ENCODE measurements around the gene RTF1.
"Not testable (repeated sequence)": the region's sequence is repeated elsewhere in the genome, so short reads cannot be mapped to it uniquely, and the experiment has no call there.

RTF1 gene

DNA sequence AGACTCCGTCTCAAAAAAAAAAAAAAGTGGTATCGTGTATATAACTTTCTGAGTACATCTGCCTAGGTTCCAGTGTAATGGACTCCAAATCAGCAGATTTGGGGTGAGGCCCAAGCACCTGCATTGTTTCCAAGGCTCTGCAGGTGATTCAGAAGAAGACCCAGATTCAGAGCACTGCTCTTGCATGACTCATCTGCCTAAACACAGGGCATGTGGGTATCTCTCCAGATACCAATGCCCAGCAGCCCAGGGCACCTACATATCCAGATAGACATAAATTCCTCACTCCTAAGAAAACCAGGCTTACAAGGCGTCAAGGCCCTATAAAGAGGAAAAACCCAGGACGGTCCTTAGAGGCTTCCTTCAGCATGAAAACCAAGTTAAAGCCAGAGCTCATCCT is 38.9 kb upstream of the RTF1 start (continued):
- TF ChIP-seq ZNF776 (tag by site-specific recombination; IDR thresholded peaks at IDR 0.05; ENCODE audit: borderline replicate concordance) = no peak
- no peak for TF ChIP-seq HOXC10 (CRISPR knock-in tag; IDR thresholded peaks at IDR 0.05)
- TF ChIP-seq, protein P1, sequence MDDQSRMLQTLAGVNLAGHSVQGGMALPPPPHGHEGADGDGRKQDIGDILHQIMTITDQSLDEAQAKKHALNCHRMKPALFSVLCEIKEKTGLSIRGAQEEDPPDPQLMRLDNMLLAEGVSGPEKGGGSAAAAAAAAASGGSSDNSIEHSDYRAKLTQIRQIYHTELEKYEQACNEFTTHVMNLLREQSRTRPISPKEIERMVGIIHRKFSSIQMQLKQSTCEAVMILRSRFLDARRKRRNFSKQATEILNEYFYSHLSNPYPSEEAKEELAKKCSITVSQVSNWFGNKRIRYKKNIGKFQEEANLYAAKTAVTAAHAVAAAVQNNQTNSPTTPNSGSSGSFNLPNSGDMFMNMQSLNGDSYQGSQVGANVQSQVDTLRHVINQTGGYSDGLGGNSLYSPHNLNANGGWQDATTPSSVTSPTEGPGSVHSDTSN (CRISPR knock-in tag; IDR thresholded peaks at IDR 0.05) = no peak
- TF ChIP-seq ZNF510 (tag by site-specific recombination; IDR thresholded peaks at IDR 0.05; ENCODE audit: insufficient replicate concordance) = no peak
- no peak for TF ChIP-seq SP2 (tag by site-specific recombination; IDR thresholded peaks at IDR 0.05)

DNA sequence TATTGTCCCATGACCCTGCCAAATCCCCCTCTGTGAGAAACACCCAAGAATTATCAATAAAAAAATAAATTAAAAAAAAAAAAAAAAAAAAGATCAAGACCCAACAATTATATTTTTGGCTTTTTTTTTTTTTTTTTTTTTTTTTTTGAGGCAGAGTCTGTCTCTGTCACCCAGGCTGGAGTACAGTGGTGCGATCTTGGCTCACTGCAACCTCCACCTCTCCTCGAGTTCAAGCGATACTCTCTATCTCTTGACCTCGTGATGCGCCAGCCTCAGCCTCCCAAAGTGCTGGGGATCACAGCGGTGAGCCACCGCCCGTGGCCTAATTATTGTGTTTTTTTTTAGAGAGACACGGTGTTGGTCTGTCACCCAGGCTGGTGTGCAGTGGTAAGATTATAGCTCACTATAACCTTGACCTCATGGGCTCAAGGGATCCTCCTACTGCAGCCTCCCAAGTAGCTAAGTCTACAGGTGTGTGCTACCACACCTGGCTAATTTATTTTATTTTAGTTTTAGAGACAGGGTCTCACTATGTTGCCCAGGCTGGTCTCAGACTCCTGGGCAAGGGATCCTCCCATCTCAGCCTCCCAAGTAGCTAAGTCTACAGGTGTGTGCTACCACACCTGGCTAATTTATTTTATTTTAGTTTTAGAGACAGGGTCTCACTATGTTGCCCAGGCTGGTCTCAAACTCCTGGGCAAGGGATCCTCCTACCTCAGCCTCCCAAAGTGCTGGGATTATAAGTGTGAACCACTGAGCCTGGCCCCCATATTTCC is 32.7 kb upstream of the RTF1 start:
- POLR2A ChIA-PET; H3K9me3 ChIP-seq (ENCODE audit: control insufficient read depth, insufficient read depth, low read depth, low read length); H3K4me1 ChIP-seq (ENCODE audit: control insufficient read depth, insufficient read depth, low read length); H3K27ac ChIP-seq (ENCODE audit: extremely low read depth, low read depth, low read length); H3K4me3 ChIP-seq (ENCODE audit: low read depth, low read length): not testable (repeated sequence)
- H3K36me3 ChIP-seq (ENCODE audit: control insufficient read depth in 2 of 2, insufficient read depth in 1 of 2, low read length in 2 of 2) = peaks cover 4 to 31% of the 10 kb centered on the region in 2 experiments; a peak in 2 of 3 replicates
- TF ChIP-seq ZNF121 (tag by site-specific recombination; IDR thresholded peaks at IDR 0.05) = 0 out of 2 replicates have a peak, but pooled peaks have one; percentile 30
- CTCF ChIA-PET = interaction anchor here (0.6 kb wide), 1 partner anchor 17 kb away, joined by 4 read pairs; no protein-coding TSS in a partner anchor

DNA sequence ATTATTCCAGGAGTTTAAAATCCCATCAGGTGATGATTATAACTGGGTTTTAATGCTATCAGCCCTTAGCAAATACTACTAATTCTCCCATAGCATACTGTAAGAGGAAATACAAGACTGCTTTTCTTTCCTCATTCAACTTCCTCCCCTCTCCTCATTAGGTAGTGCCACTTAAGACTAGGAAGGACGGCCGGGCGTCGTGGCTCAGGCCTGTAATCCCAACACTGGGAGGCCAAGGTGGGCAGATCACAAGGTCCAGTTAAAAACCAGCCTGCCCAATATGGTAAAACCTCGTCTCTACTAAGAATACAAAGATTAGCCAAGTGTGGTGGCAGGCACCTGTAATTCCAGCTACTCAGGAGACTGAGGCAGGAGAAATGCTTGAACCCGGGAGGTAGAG is 29.2 kb upstream of the RTF1 start:
- peaks cover 5 to 8% of the 10 kb centered on the region in 2 experiments; a peak in 2 of 3 replicates for H3K36me3 ChIP-seq (ENCODE audit: control insufficient read depth in 2 of 2, insufficient read depth in 1 of 2, low read length in 2 of 2)
- ChIA-PET POLR2A (no interaction called here), CTCF (interaction anchor here (0.7 kb wide), 1 partner anchor 94 kb away, joined by 3 read pairs; no protein-coding TSS in a partner anchor)
- no peaks in the 10 kb centered on the region for H3K9me3 ChIP-seq (ENCODE audit: control insufficient read depth, insufficient read depth, low read depth, low read length)
- TF ChIP-seq ZNF585B (tag by site-specific recombination; IDR thresholded peaks at IDR 0.05) = no peak
- TF ChIP-seq TCF7L2 (IDR thresholded peaks at IDR 0.05; ENCODE audit: borderline replicate concordance, low read depth, low read length) = no peak
- TF ChIP-seq ZNF626 (tag by site-specific recombination; IDR thresholded peaks at IDR 0.05) = no peak
- TF ChIP-seq REPIN1 (tag by site-specific recombination; IDR thresholded peaks at IDR 0.05; ENCODE audit: low read depth) = no peak
- TF ChIP-seq, protein P2, sequence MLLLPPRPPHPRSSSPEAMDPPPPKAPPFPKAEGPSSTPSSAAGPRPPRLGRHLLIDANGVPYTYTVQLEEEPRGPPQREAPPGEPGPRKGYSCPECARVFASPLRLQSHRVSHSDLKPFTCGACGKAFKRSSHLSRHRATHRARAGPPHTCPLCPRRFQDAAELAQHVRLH (tag by site-specific recombination; IDR thresholded peaks at IDR 0.05) = no peak
- TF ChIP-seq ZNF433 (tag by site-specific recombination; IDR thresholded peaks at IDR 0.05; ENCODE audit: low read depth) = no peak
- no peak for TF ChIP-seq ZNF169 (tag by site-specific recombination; IDR thresholded peaks at IDR 0.05)
- H3K4me3 ChIP-seq (ENCODE audit: low read depth, low read length) = no peak overlapping the region
- no peak overlapping the region for H3K27ac ChIP-seq (ENCODE audit: extremely low read depth, low read depth, low read length)
- H3K4me1 ChIP-seq (ENCODE audit: control insufficient read depth, insufficient read depth, low read length) = no peaks in the 10 kb centered on the region

DNA sequence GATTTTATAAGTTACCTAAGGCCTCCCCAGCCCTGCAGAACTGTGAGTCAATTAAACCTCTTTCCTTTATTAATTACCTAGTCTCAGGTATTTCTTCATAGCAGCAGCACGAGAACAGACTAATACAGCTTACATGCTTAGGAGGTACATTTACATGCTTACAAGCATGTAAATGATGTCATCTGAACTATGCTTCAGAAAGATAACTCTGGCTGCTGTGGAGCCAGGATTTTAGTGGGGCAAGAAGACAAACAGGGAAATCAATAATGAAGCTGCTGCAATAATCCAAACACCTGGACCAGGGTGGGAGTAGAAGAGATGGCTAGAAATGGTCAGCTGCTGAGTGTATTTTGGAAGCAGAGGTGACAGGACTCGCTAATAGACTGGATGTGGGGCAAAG is 24.2 kb upstream of the RTF1 start:
- ChIA-PET CTCF (no interaction called here), POLR2A (interaction anchor here (0.6 kb wide), 1 partner anchor 438 kb away, joined by 4 read pairs; no protein-coding TSS in a partner anchor)
- TF ChIP-seq, protein P3, sequence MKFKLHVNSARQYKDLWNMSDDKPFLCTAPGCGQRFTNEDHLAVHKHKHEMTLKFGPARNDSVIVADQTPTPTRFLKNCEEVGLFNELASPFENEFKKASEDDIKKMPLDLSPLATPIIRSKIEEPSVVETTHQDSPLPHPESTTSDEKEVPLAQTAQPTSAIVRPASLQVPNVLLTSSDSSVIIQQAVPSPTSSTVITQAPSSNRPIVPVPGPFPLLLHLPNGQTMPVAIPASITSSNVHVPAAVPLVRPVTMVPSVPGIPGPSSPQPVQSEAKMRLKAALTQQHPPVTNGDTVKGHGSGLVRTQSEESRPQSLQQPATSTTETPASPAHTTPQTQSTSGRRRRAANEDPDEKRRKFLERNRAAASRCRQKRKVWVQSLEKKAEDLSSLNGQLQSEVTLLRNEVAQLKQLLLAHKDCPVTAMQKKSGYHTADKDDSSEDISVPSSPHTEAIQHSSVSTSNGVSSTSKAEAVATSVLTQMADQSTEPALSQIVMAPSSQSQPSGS (tag by site-specific recombination; IDR thresholded peaks at IDR 0.05; ENCODE audit: low read depth) = peak; percentile 61; the same call in 1 of the 2 replicates
- no peak for TF ChIP-seq ZNF426 (tag by site-specific recombination; IDR thresholded peaks at IDR 0.05)
- TF ChIP-seq ZNF10 (tag by site-specific recombination; IDR thresholded peaks at IDR 0.05) = no peak
- no peak for TF ChIP-seq ZNF561 (tag by site-specific recombination; IDR thresholded peaks at IDR 0.05; ENCODE audit: borderline replicate concordance)
- TF ChIP-seq BCL11B (tag by site-specific recombination; IDR thresholded peaks at IDR 0.05; ENCODE audit: low read depth) = no peak
- TF ChIP-seq ZNF132 (tag by site-specific recombination; IDR thresholded peaks at IDR 0.05; ENCODE audit: borderline replicate concordance) = no peak
- TF ChIP-seq ZNF670 (tag by site-specific recombination; IDR thresholded peaks at IDR 0.05; ENCODE audit: low read depth) = no peak
- TF ChIP-seq, protein P4, sequence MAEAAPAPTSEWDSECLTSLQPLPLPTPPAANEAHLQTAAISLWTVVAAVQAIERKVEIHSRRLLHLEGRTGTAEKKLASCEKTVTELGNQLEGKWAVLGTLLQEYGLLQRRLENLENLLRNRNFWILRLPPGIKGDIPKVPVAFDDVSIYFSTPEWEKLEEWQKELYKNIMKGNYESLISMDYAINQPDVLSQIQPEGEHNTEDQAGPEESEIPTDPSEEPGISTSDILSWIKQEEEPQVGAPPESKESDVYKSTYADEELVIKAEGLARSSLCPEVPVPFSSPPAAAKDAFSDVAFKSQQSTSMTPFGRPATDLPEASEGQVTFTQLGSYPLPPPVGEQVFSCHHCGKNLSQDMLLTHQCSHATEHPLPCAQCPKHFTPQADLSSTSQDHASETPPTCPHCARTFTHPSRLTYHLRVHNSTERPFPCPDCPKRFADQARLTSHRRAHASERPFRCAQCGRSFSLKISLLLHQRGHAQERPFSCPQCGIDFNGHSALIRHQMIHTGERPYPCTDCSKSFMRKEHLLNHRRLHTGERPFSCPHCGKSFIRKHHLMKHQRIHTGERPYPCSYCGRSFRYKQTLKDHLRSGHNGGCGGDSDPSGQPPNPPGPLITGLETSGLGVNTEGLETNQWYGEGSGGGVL (tag by site-specific recombination; IDR thresholded peaks at IDR 0.05) = no peak
- Histone ChIP-seq H3K4me3 (ENCODE audit: low read depth, low read length) (no peak overlapping the region), H3K9me3 (ENCODE audit: control insufficient read depth, insufficient read depth, low read depth, low read length) (no peaks in the 10 kb centered on the region), H3K27ac (ENCODE audit: extremely low read depth, low read depth, low read length) (no peak overlapping the region), H3K4me1 (ENCODE audit: control insufficient read depth, insufficient read depth, low read length) (no peaks in the 10 kb centered on the region), H3K36me3 (ENCODE audit: control insufficient read depth in 2 of 2, insufficient read depth in 1 of 2, low read length in 2 of 2) (peaks cover 9 to 29% of the 10 kb centered on the region in 2 experiments; a peak in 2 of 3 replicates)

All from HEK293 (cell line).